Ishikawa (cell line): Measurements from ENCODE around the gene SH3TC1.

ENCODE experiments used
- CEBPB ChIP-seq: IDR thresholded peaks from 2 replicates; pipeline ENCODE4 v1.6.1; 2012
- EP300 ChIP-seq: IDR thresholded peaks from 2 replicates; pipeline ENCODE4 v1.6.1; 2012; ENCODE audit warnings: borderline replicate concordance
- RAD21 ChIP-seq: IDR thresholded peaks from 2 replicates; pipeline ENCODE4 v1.6.1; 2012; ENCODE audit warnings: low read depth

GRCh38 chr4:8149664-8150063 is 49.4 kb upstream of the SH3TC1 start:
- TF ChIP-seq CEBPB (no peak), RAD21 (no peak), EP300 (no peak)
